Breast epithelium (tissue), 4 donors: ENCODE results near the gene NLRP6. TPM values are rescaled to one million over a fixed set of nuclear protein-coding genes. Genes with fewer than 3 reads are reported as not detected.

Experiments used
- DNase-seq, 2 donors: peaks; one replicate each; pipeline ENCODE4 v3.0.0-alpha.2; 2019; ENCODE audit warnings: low spot score in 2 of 2
- H3K27ac ChIP-seq, 2 donors: fragments of 200-600 bp; sonication (generic) in 1 of 2; one replicate each; pipeline ENCODE4 v1.5.1; 2016 to 2019; ENCODE audit warnings: mild to moderate bottlenecking in 1 of 2
- H3K27me3 ChIP-seq, 2 donors: fragments of 200-600 bp; sonication (generic) in 1 of 2; one replicate each; pipeline versions ENCODE4 v1.5.1 to v1.6.0; 2017 to 2019; ENCODE audit warnings: control low read depth in 1 of 2, mild to moderate bottlenecking in 1 of 2
- H3K36me3 ChIP-seq: fragments of 200-600 bp; one replicate; pipeline ENCODE4 v1.5.1; 2019
- H3K4me1 ChIP-seq, 2 donors: fragments of 200-600 bp; sonication (generic); one replicate each; pipeline ENCODE4 v1.5.1; 2016 to 2019; ENCODE audit warnings: control low read depth in 1 of 2
- H3K4me3 ChIP-seq, 3 donors: fragments of 200-600 bp; sonication (generic); 1 replicate in 2 of 3; 2 replicates in 1 of 3; pipeline ENCODE4 v1.5.1; 2016 to 2019; ENCODE audit warnings: mild to moderate bottlenecking in 3 of 3, moderate library complexity in 2 of 3
- H3K9me3 ChIP-seq, 2 donors: fragments of 200-600 bp; sonication (generic) in 1 of 2; one replicate each; pipeline ENCODE4 v1.5.1; 2016 to 2019; ENCODE audit warnings: control low read depth in 1 of 2
- POLR2A ChIP-seq: fragments of 450-650 bp; IDR thresholded peaks from one replicate; pipeline ENCODE4 v1.6.1; 2016; ENCODE audit warnings: antibody characterized with exemption, mild to moderate bottlenecking, moderate library complexity
- POLR2AphosphoS5 ChIP-seq, 3 donors: sonication (generic); formaldehyde crosslinking; IDR thresholded peaks; one replicate each; pipeline ENCODE4 v1.6.1; 2017; ENCODE audit warnings: antibody characterized with exemption in 3 of 3
- intact Hi-C: fragments of 100-400 bp; cut with DNase I; formaldehyde crosslinking; loops from one replicate; pipeline ENCODE4 v1.15.1; 2023; ENCODE audit warnings: low total_unique reads
- total RNA-seq, 3 donors: library from RNA; depleted of rRNA; stranded (reverse); fragments of >200 nt; gene quantifications; one replicate each; pipeline ENCODE4 v1.1.0, GENCODE V29; 2016
- TF ChIP-seq, protein P1 (sequence below), 3 donors: fragments of 450-650 bp; IDR thresholded peaks; one replicate each; pipeline ENCODE4 v1.5.1; 2016 to 2017; ENCODE audit warnings: antibody characterized with exemption in 3 of 3, mild to moderate bottlenecking in 3 of 3, moderate library complexity in 3 of 3

Gene NLRP6
- total RNA-seq, 3 donors from 2014 or later: 0.59 to 3.7 (median 2.0) TPM

DNA sequence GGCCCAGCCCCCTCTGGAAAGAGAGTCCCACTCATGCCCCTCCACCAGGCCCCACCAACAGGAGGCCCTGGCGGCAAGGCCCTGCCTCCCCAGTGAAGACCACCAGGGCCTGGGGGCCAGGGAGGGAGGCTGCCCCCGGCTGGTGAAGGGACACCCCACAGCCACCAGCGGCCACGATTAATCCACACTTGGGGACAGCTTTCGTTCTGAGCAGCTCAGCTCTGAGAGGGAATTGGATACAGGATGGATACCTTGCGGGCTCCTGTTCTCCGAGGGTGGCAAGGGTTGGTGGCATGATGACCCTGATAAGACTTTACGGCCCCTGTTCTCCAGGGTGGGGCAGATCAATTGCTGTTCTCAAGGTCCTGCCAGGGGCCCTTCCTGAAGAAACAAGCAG lies 6.9 kb upstream of the NLRP6 start:
- intact Hi-C loops: no loop called here
- H3K27ac ChIP-seq: no peak overlapping the region
- TF ChIP-seq POLR2A (no peak), POLR2AphosphoS5 (IDR thresholded peaks at IDR 0.05) (no peak)
- TF ChIP-seq, protein P1, sequence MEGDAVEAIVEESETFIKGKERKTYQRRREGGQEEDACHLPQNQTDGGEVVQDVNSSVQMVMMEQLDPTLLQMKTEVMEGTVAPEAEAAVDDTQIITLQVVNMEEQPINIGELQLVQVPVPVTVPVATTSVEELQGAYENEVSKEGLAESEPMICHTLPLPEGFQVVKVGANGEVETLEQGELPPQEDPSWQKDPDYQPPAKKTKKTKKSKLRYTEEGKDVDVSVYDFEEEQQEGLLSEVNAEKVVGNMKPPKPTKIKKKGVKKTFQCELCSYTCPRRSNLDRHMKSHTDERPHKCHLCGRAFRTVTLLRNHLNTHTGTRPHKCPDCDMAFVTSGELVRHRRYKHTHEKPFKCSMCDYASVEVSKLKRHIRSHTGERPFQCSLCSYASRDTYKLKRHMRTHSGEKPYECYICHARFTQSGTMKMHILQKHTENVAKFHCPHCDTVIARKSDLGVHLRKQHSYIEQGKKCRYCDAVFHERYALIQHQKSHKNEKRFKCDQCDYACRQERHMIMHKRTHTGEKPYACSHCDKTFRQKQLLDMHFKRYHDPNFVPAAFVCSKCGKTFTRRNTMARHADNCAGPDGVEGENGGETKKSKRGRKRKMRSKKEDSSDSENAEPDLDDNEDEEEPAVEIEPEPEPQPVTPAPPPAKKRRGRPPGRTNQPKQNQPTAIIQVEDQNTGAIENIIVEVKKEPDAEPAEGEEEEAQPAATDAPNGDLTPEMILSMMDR (IDR thresholded peaks at IDR 0.05): no peak
- H3K27me3 ChIP-seq: no peaks in the 10 kb centered on the region
- no peak overlapping the region for H3K4me3 ChIP-seq
- no peaks in the 10 kb centered on the region for H3K36me3 ChIP-seq
- no peaks in the 10 kb centered on the region for H3K4me1 ChIP-seq
- peaks cover 0 to 4% of the 10 kb centered on the region in 2 donors for H3K9me3 ChIP-seq
- no peak for DNase-seq

DNA sequence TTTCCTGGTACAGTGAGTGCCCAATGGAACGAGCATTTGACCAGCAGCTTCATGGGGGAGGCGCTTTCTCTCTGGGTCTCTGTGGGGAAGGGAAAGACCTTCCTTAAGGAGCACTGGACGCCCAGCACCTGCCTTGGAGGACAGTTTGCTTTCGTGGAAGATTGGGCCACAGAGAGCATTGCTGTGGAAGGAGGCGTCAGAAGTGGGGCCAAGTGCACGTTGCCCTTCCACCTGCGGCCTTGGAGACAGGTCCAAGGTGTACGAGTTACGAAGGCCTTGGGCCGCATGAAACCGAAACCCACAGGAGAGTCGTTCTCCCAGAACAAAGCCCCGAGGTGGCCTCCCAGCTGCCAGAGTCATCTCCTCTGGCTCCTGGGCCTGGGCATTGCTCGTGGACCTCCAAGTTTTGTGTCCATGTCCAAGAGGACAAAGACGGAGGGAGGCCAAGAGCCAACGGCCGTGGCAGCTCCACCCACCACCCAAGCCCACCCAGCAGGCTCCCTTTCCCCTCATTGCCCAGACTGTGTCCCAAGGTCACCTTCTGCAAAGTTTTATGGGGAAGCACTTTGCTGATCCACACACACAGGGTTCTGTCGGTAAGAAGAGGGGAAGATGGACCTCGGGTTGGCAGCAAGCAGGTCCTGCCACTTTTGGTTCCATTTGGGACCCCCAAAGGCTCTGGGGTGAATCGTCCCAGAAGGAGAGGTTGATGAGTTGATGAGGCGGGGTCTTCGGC lies 5.8 kb upstream of the NLRP6 start:
- H3K36me3 ChIP-seq: no peaks in the 10 kb centered on the region
- H3K4me1 ChIP-seq: no peaks in the 10 kb centered on the region
- no peak overlapping the region for H3K27ac ChIP-seq
- TF ChIP-seq POLR2A: no peak
- TF ChIP-seq, protein P1 (IDR thresholded peaks at IDR 0.05): no peak
- TF ChIP-seq POLR2AphosphoS5 (IDR thresholded peaks at IDR 0.05): no peak
- no peak overlapping the region for H3K4me3 ChIP-seq
- intact Hi-C loops: no loop called here
- peaks cover 0 to 4% of the 10 kb centered on the region in 2 donors for H3K9me3 ChIP-seq
- no peak for DNase-seq
- H3K27me3 ChIP-seq: no peaks in the 10 kb centered on the region

DNA sequence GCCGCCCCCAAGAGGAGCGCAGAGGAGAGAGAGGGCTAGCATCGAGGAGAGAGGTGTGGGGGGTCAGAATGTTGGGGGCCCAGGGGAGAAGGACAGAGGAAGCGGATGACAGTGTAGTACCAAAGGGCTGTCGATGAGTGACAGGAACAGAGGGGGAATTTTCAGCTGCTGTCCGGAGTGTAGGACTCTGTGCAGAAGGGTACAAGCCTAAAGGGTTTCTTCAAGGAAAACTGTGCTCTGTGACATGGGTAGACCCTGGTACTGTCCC lies 5.3 kb upstream of the NLRP6 start:
- intact Hi-C loops: no loop called here
- H3K4me3 ChIP-seq: no peak overlapping the region
- no peaks in the 10 kb centered on the region for H3K27me3 ChIP-seq
- TF ChIP-seq, protein P1 (IDR thresholded peaks at IDR 0.05): no peak
- TF ChIP-seq POLR2A (no peak), POLR2AphosphoS5 (IDR thresholded peaks at IDR 0.05) (no peak)
- peaks cover 0 to 4% of the 10 kb centered on the region in 2 donors for H3K9me3 ChIP-seq
- H3K27ac ChIP-seq: no peak overlapping the region
- no peak for DNase-seq
- no peaks in the 10 kb centered on the region for H3K4me1 ChIP-seq
- H3K36me3 ChIP-seq: no peaks in the 10 kb centered on the region

DNA sequence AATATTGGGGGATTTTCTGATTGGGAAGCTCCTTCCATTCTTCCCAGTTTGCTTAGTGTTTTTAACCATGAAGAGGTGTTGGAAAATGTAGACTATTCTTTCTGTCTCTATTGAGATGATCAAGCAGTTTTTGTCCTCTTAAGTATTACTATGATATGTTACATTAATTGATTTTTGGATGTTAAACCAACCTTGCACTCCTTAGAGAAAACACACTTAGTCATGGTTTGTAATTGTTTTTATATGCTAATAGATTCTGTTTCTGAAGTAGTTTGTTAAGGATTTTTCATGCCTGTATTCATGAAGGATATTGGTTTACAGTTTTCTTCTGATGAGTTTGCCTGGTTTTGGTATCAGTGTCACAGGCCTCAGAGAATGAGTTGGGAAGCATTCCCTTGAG lies 2.0 kb upstream of the NLRP6 start:
- intact Hi-C loops: no loop called here
- H3K4me1 ChIP-seq: no peaks in the 10 kb centered on the region
- TF ChIP-seq POLR2AphosphoS5 (IDR thresholded peaks at IDR 0.05) (no peak), POLR2A (no peak)
- TF ChIP-seq, protein P1 (IDR thresholded peaks at IDR 0.05): no peak
- no peak overlapping the region for H3K4me3 ChIP-seq
- H3K27ac ChIP-seq: no peak overlapping the region
- peaks cover 0 to 4% of the 10 kb centered on the region in 2 donors for H3K9me3 ChIP-seq
- H3K27me3 ChIP-seq: peaks cover 13 to 31% of the 10 kb centered on the region in 2 donors
- DNase-seq: no peak
- H3K36me3 ChIP-seq: no peaks in the 10 kb centered on the region

DNA sequence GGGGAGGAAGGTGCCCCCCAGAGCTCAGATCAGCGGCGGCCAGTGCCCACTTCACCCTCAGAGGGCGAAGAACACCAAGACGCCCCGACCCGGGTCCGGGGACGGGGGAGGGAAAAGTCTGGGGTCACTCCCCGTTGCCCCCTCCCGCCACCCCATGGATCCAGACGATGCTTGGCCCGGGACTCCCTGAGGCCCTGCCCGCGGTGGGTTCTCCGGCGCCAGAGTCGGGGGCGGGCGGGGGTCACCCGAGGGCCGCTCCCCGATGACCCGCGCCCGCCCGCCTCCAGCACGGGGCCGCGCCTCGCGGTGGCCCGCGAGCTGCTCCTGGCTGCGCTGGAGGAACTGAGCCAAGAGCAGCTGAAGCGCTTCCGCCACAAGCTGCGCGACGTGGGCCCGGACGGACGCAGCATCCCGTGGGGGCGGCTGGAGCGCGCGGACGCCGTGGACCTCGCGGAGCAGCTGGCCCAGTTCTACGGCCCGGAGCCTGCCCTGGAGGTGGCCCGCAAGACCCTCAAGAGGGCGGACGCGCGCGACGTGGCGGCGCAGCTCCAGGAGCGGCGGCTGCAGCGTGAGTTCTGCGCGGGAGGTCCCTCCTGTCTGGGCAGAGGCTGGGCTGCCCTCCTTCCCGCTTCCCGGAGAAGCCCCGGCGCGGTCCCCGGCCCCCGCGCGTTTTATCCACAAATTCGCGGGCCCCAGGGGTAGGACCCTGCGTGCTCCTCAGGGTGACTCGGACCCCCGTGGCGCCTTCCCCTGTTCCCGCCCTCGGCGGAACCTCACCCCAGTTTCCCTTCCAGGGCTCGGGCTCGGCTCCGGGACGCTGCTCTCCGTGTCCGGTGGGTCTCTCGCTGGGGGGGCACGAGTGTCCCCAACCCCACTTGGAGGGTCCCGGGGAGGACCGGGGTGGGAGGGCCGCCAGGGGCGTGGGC lies 1.1 kb downstream of the NLRP6 start:
- TF ChIP-seq POLR2AphosphoS5 (IDR thresholded peaks at IDR 0.05) (no peak), POLR2A (no peak)
- TF ChIP-seq, protein P1 (IDR thresholded peaks at IDR 0.05): no peak
- no peaks in the 10 kb centered on the region for H3K4me1 ChIP-seq
- no peak overlapping the region for H3K27ac ChIP-seq
- peaks cover 24 to 56% of the 10 kb centered on the region in 2 donors for H3K27me3 ChIP-seq
- intact Hi-C loops: no loop called here
- peaks cover 0 to 4% of the 10 kb centered on the region in 2 donors for H3K9me3 ChIP-seq
- peak in 1 of 2 donors; percentile 43 for DNase-seq
- no peaks in the 10 kb centered on the region for H3K36me3 ChIP-seq
- peak overlapping the region; percentile 32 to 59 (median 33) for H3K4me3 ChIP-seq
